Stimulated activated CD4-positive, alpha-beta T cell treated with anti-CD3 and anti-CD28 coated beads, Interleukin-4, amount 100 ng/mL, for 24 hours (primary cell): Measurements from ENCODE around the gene URB2.
"Not testable (repeated sequence)": the region's sequence is repeated elsewhere in the genome, so short reads cannot be mapped to it uniquely, and the experiment has no call there.

Experiments used
- DNase-seq: peaks from one replicate; pipeline ENCODE4 v3.0.0-alpha.2; 2020

URB2 gene

DNA sequence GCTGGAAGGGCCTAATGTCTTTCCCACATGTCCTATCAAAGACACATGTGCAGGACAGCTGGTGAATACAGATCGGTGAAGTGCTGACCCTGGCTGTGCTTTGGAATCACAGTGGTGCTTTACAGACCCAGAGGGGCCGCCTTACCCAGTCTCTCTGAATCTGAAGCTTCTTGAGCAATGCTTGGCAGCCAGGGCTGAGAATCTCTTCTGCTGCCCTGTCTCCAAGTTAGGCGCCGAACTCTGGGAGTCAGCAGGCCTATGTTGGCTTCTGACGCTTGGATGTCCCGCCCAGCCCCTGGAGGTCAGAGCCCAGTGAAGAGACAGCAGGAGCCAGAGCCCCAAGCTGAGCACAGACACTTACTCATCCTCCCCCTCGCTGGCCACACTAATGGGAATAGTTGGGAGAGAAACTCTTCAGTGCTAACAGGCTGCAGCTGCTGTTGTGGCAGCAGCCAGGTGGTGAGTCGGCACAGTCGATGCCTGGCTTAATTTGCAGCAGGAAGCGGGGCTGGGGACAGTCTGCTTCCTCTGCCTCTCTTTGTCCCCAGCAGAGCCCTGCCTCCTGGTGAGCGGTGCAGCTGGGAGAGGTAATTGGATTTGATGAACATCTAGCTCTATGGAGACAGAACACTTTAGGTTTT lies 68.1 kb downstream of the URB2 start:
- DNase-seq = no peak

DNA sequence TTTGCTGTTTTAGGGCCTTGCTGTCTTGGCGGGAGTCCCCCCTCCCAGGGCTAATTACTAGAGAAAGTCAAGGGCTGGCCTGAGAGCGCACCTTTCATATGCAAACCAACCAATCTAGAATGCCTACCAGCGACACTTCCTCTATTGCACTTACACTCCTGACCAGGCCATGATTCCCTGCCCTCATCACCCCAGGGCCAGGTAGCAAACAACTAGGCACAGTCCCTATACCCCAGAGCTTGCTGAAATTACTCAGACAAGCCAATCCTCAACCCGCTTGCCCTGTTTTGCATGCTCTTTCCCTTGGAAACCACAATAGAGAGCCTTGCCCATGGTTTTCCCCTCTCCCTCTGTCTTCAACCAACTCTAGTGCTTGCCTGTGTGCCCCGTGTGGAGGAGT lies 70.3 kb downstream of the URB2 start:
- no peak for DNase-seq

DNA sequence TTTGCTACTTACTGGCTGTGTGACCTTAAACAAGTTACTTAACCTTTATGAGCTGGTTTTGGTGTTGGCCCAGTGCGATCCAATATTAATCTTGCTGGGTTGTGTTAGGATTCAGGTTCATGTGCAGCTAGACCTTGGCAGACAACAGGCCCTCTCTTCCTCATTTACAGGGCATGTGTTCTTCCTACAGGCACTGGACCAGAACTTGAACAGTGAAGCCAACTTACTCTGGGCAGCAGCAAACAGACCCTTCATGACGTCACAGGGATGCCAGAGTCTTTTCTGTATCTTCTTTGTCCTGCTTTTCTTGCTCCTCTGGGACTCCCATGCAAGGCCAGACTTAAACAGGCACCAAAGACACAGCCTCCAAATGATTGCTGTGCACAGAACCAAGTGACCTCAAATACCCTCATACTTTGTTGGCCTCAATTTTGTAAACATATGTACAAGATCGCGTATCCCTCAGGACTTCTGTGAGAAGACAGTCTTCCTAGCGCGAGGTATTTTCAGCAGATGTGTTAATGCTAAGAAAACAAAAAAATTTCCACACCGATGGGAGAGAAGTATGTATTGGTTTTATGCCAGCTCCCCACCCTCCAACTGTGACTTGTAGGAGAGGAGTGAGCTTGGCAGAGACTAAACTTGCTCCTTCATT lies 73.7 kb downstream of the URB2 start:
- DNase-seq = no peak

DNA sequence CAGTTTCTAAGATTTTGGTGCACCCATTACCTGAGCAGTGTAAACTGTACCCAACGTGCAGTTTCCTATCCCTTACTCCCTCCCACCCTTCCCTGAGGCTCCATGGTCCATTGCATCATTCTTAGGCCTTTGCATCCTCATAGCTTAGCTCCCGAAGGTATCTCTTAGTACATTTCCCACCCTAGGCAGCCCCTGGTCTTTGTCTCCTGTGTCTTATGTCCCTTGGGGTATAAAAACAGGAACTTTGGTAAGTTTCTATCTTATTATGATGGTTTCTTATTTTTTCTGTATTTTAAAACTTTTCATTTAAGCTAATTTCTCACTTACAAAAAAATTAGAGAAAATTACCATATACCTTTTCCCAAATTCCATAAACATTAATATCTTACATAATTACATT lies 78.1 kb downstream of the URB2 start:
- no peak for DNase-seq

DNA sequence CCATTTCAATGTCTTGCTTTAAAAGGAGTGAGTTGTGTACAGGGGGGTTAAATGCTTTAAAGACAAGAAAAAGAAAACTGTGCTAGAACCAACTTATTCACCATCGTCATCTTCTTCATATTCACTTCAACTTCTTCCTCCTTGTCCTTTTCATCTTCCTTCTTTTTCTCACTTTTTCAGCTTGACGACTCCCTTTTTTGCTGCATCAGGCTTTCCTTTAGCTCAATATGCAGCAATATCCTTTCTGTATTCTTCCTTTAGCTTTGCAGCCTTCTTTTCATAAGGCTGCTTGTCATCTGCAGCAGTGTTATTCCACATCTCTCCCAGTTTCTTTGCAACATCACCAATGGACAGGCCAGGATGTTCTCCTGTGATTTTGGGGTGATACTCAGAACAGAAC lies 79.1 kb downstream of the URB2 start:
- not testable (repeated sequence) for DNase-seq

DNA sequence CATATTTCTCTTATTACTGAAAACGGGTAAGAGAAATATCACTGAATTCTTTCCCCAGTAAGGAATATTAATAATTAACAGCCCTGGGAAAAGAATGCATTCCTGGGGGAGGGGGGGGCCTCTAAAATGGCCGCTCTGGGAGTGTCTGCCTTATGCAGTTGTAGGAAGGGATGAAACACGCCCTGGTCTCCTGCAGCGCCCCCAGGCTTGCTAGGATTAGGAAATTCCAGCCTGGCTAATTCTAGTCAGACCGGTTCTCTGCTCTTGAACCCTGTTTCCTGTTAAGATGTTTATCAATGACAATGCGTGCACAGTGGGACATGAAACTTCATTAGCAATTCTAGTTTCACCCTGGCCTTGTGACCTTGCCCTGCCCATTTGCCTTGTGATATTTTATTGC lies 81.1 kb downstream of the URB2 start:
- DNase-seq = not testable (repeated sequence)

DNA sequence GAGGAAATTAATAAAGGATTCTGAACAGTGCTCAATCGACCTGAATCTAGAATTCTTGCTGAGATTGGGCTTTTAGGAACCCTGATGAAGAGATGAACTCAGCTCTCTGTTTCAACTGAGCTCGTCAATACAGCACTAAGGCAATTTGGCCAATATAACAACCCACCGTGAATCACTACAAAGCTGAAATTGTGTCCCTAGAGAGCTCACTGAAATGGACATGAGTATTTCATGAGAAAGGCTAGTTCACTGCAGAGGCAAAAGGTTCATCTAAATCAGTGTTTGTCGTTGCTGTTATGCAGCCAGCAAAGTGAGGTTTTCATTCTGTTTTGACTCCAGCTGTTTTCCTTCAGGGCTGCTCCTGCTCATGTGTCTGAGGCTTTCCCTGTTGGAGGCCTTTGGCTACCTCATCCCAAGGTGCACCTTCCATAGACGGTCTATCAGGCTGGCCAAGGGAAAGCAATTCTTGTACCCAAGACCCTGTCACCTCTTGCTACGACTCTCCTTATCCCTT lies 83.5 kb downstream of the URB2 start:
- DNase-seq = no peak
